Type B pancreatic cell (in vitro differentiated cells): Measurements from ENCODE around the gene IGFBP6. TPM values are rescaled to one million over a fixed set of nuclear protein-coding genes. Genes with fewer than 3 reads are reported as not detected.

ENCODE experiments used
- DNase-seq: peaks from one replicate; pipeline ENCODE4 v3.0.0; 2021; ENCODE audit warnings: mixed read lengths; ENCODE audit not compliant: unreplicated experiment; ENCODE audit errors: extremely low spot score
- H3K27ac Mint-ChIP-seq: 2 replicates; pipeline ENCODE4 v1.8.0; 2021; ENCODE audit warnings: mild to moderate bottlenecking, mixed read lengths
- H3K27me3 Mint-ChIP-seq: 2 replicates; pipeline ENCODE4 v1.8.0; 2021; ENCODE audit warnings: mixed read lengths
- H3K36me3 Mint-ChIP-seq: 2 replicates; pipeline ENCODE4 v1.8.0; 2021; ENCODE audit warnings: mixed read lengths
- H3K4me1 Mint-ChIP-seq: one replicate; pipeline ENCODE4 v1.8.0; 2021; ENCODE audit warnings: mixed read lengths; ENCODE audit not compliant: unreplicated experiment
- H3K4me3 Mint-ChIP-seq: 2 replicates; pipeline ENCODE4 v1.8.0; 2021; ENCODE audit warnings: mild to moderate bottlenecking, mixed read lengths
- H3K9me3 Mint-ChIP-seq: 2 replicates; pipeline ENCODE4 v1.8.0; 2021; ENCODE audit warnings: mixed read lengths
- CTCF ChIP-seq: fragments of 200-600 bp; sonication (generic); conservative IDR thresholded peaks from 2 replicates; pipeline ENCODE4 v1.5.0; 2021; ENCODE audit warnings: antibody characterized with exemption, mild to moderate bottlenecking
- total RNA-seq: library from RNA; stranded (reverse); gene quantifications from 2 replicates; pipeline ENCODE4 v1.2.1, GENCODE V29; 2021; ENCODE audit warnings: low replicate concordance

Gene IGFBP6
- total RNA-seq, 1 donor from 2014 or later, result 25.1 TPM

DNA sequence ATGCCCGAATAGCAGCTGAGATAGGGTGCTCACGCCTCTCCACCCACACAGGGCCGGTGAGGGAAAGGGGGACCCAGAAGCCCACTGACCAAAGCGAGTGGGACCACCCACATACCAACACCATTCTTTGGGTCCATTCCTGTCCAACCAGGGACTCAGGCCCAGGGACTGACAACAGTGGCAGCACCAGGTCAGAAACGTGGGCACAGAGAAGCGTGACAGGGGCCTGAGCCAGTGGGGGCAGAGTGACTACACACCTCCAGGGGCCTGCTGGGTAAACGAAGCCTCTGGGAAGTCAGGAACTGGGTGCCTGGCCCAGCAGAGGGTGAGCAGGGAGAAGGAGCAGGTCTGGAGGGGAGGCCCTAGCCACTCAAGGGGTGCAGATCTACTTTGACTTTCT lies 32.0 kb upstream of the IGFBP6 start:
- Mint-ChIP-seq H3K27me3 (no peaks in the 10 kb centered on the region), H3K4me1 (peaks cover 31% of the 10 kb centered on the region), H3K4me3 (no peak overlapping the region), H3K36me3 (peaks cover 7% of the 10 kb centered on the region), H3K27ac (no peak overlapping the region), H3K9me3 (no peaks in the 10 kb centered on the region)
- DNase-seq, result no peak
- TF ChIP-seq CTCF, result no peak

DNA sequence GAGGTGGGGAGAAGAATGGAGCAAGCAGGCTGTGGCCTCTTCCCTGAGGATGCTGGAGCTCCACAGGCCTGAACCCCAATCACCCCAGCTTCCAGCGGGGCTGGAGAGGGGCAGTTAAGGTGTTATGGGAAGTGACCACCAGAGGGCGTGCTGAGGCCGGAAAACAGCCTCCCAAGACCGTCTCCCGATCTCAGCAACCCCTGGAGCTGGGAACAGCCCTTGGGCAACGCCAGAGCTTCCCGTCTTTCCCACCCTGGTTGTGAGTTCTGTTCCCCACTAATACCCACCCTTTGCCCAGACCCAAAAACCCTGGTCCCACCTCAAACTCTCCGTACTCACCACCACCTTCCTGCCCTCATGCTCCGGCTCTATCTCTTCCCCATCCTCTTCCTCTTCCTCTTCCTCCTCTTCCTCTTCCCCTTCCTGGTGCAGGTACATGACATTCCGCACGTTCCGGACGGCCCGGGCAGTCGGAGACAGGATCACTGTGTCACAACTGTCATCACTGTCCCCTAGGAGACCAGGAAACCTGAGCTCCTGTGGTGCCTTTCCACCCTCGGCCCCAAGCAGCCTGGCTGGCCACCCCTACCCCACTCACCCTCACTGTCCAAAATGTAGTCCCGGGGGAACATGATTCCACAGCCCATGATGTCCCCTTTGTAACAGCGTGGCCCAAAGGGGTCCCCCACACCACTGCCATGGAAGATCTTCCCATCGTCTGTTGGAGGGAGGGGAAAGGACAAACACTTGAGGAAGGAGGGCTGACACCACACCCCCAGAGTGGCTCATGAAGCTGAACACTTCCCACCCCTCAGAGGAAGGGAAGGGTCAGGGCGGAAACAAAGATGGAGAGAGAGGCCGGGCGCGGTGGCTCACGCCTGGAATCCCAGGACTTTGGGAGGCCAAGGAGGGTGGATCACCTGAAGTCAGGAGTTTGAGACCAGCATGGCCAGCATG lies 31.2 kb upstream of the IGFBP6 start:
- peaks cover 11% of the 10 kb centered on the region for H3K36me3 Mint-ChIP-seq
- H3K9me3 Mint-ChIP-seq, result no peaks in the 10 kb centered on the region
- H3K27ac Mint-ChIP-seq, result peak overlapping the region; percentile 63
- no peaks in the 10 kb centered on the region for H3K27me3 Mint-ChIP-seq
- no peak for DNase-seq
- H3K4me1 Mint-ChIP-seq, result peaks cover 38% of the 10 kb centered on the region
- peak overlapping the region; percentile 34 for H3K4me3 Mint-ChIP-seq
- TF ChIP-seq CTCF, result peak; percentile 95

DNA sequence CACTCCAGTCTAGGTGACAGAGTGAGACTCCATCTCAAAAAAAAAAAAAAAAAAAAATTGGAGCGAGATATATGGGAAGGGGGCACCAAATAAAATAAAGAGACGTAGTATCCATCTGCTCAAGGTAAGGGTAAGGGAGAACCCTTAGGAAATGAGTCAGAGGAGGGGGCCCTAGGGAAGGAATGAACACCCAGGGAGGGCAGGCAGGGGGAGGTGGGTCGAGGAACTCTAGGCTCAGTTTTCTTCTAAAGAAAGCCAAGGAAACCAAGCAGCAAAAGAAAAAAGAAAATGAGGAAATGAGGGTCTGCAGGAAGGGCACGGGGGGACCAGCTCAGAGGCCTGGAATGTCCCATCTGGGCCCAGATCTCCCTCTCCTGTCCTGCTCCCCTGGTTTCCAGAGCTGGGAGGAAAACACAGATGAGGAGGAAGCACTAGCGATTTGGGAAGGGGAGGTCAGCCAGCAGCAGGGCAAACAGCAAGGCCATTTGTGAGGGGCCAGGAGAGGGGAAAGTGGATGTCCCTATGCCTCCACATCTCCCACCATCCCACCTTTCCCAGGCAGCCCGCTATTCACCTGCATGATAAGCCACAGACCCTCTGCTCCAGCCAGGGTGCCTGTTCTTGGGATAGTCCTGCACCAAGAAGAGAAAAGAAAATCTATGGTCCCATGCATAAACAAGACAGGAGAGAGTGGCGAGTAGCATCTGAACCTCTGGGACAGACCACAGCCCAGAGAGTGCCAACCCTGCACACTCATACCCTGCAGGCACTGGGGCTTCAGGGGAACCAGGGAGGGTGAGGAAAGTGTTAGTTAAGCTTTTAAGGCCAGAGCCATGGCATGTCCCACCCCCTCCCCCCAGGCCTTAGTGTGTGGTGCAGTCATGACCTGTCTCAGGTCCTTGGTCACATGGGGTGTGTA lies 30.1 kb upstream of the IGFBP6 start:
- peak overlapping the region; percentile 55 for H3K27ac Mint-ChIP-seq
- DNase-seq, result no peak
- TF ChIP-seq CTCF, result no peak
- peaks cover 11% of the 10 kb centered on the region for H3K36me3 Mint-ChIP-seq
- H3K4me1 Mint-ChIP-seq, result peaks cover 40% of the 10 kb centered on the region
- no peak overlapping the region for H3K4me3 Mint-ChIP-seq
- H3K9me3 Mint-ChIP-seq, result no peaks in the 10 kb centered on the region
- H3K27me3 Mint-ChIP-seq, result no peaks in the 10 kb centered on the region

GRCh38 chr12:53067993-53068770 lies 29.3 kb upstream of the IGFBP6 start:
- no peak overlapping the region for H3K27ac Mint-ChIP-seq
- H3K36me3 Mint-ChIP-seq, result peaks cover 16% of the 10 kb centered on the region
- H3K4me1 Mint-ChIP-seq, result peaks cover 47% of the 10 kb centered on the region
- H3K9me3 Mint-ChIP-seq, result no peaks in the 10 kb centered on the region
- H3K27me3 Mint-ChIP-seq, result no peaks in the 10 kb centered on the region
- DNase-seq, result no peak
- TF ChIP-seq CTCF, result no peak
- H3K4me3 Mint-ChIP-seq, result no peak overlapping the region
